ENCODE measurements around the gene ZBTB45. TPM values are rescaled to one million over a fixed set of nuclear protein-coding genes. Genes with fewer than 3 reads are reported as not detected.

Gene ZBTB45
- total RNA-seq, 2 experiments from 2014 or later = 10.7 to 14.7 TPM

- intact Hi-C loops (cut with micrococcal nuclease; ENCODE audit: unreplicated experiment) = no loop called here
- TF ChIP-seq CTCF (conservative IDR thresholded peaks at IDR 0.05; ENCODE audit: low read length) (peak; percentile 59), EZH2phosphoT487 (IDR thresholded peaks at IDR 0.05; ENCODE audit: borderline replicate concordance, low read depth, low read length) (no peak)
- no peaks in the 10 kb centered on the region for H3K9me2 ChIP-seq (ENCODE audit: insufficient read depth, low read length)
These were observed 20.3 kb downstream of the ZBTB45 start for GRCh38 chr19:58499021-58499927.

GRCh38 chr19:58498316-58499020 lies 21.1 kb downstream of the ZBTB45 start:
- Histone ChIP-seq H3K27ac (ENCODE audit: low read depth, low read length, poor library complexity, severe bottlenecking) (peak overlapping the region; percentile 55), H2AFZ (ENCODE audit: low read length) (peak overlapping the region; percentile 45; the same call in 1 of the 2 replicates), H3K36me3 (ENCODE audit: insufficient read depth, low read length) (no peaks in the 10 kb centered on the region), H3K4me1 (ENCODE audit: insufficient read depth, low read length, poor library complexity, severe bottlenecking) (peaks cover 15% of the 10 kb centered on the region), H3K9me3 (ENCODE audit: low read length) (no peaks in the 10 kb centered on the region), H3K4me3 (ENCODE audit: low read depth, low read length, poor library complexity, severe bottlenecking) (peak overlapping the region; percentile 79), H3K79me2 (ENCODE audit: insufficient read depth, low read depth, low read length) (no peaks in the 10 kb centered on the region), H4K20me1 (ENCODE audit: insufficient read depth, low read length) (no peaks in the 10 kb centered on the region), H3K9me2 (ENCODE audit: insufficient read depth, low read length) (no peaks in the 10 kb centered on the region), H3K4me2 (ENCODE audit: low read length) (peak overlapping the region; percentile 98)
- TSS peak; percentile 85 for BruUV-seq (replicated peaks)
- TF ChIP-seq EZH2phosphoT487 (IDR thresholded peaks at IDR 0.05; ENCODE audit: borderline replicate concordance, low read depth, low read length) = no peak
- TF ChIP-seq CTCF (conservative IDR thresholded peaks at IDR 0.05; ENCODE audit: low read length) = no peak
- ChIA-PET CTCF (ENCODE audit: unreplicated experiment) (no interaction called here), POLR2A (no interaction called here)
- intact Hi-C loops (cut with micrococcal nuclease; ENCODE audit: unreplicated experiment) = no loop called here
- no peak for DNase-seq (ENCODE audit: low spot score)

More at GRCh38 chr19:58499021-58499927, 20.3 kb downstream of the ZBTB45 start:
- TSS peak; percentile 85 for BruUV-seq (replicated peaks)
- Histone ChIP-seq H3K36me3 (ENCODE audit: insufficient read depth, low read length) (no peaks in the 10 kb centered on the region), H3K79me2 (ENCODE audit: insufficient read depth, low read depth, low read length) (no peaks in the 10 kb centered on the region), H3K4me3 (ENCODE audit: low read depth, low read length, poor library complexity, severe bottlenecking) (peak overlapping the region; percentile 79), H3K4me1 (ENCODE audit: insufficient read depth, low read length, poor library complexity, severe bottlenecking) (peaks cover 15% of the 10 kb centered on the region), H4K20me1 (ENCODE audit: insufficient read depth, low read length) (no peaks in the 10 kb centered on the region), H2AFZ (ENCODE audit: low read length) (peak overlapping the region; percentile 94), H3K27ac (ENCODE audit: low read depth, low read length, poor library complexity, severe bottlenecking) (peak overlapping the region; percentile 55), H3K4me2 (ENCODE audit: low read length) (peak overlapping the region; percentile 98), H3K9me3 (ENCODE audit: low read length) (no peaks in the 10 kb centered on the region)
- ChIA-PET CTCF (ENCODE audit: unreplicated experiment) (no interaction called here), POLR2A (interaction anchor here (0.7 kb wide), 1 partner anchor 20 kb away, joined by 3 read pairs; the partner anchor contains the start of gene ZBTB45)
- DNase-seq (ENCODE audit: low spot score) = peak; percentile 98
